Measurements from ENCODE around the gene POLDIP3.
"Not testable (repeated sequence)": the region's sequence is repeated elsewhere in the genome, so short reads cannot be mapped to it uniquely, and the experiment has no call there.

POLDIP3 gene

DNA sequence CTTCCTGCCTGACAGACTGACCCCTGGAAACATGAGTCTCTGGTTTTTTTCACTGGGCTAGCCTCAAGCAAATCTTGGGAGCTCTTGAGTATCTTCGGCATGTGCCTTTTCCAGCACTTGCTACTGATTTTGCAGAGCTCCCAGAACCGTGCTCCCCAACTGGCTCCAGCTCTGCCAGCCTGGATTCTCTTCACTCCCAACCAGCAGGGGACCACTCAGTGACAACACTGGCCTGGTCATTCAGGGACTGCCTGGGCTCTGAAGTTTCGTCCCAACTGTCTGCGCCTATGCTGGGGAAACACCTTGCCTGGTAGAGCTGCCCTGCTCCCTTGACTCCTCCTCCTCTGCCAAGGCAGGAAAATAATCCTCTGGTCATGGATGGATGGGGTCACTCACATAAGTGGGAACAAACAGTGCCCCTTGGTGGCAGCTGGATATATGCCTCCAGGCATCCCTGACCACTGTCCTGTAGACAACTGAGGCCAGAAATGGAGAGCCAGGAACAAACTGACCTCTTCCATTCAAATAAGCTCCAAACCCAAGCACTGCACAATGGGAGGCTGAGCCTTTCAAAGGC is 30.2 kb downstream of the POLDIP3 start:
- H3K4me3 ChIP-seq (ENCODE audit: low read depth, low read length): no peak overlapping the region
- TF ChIP-seq, protein P1, sequence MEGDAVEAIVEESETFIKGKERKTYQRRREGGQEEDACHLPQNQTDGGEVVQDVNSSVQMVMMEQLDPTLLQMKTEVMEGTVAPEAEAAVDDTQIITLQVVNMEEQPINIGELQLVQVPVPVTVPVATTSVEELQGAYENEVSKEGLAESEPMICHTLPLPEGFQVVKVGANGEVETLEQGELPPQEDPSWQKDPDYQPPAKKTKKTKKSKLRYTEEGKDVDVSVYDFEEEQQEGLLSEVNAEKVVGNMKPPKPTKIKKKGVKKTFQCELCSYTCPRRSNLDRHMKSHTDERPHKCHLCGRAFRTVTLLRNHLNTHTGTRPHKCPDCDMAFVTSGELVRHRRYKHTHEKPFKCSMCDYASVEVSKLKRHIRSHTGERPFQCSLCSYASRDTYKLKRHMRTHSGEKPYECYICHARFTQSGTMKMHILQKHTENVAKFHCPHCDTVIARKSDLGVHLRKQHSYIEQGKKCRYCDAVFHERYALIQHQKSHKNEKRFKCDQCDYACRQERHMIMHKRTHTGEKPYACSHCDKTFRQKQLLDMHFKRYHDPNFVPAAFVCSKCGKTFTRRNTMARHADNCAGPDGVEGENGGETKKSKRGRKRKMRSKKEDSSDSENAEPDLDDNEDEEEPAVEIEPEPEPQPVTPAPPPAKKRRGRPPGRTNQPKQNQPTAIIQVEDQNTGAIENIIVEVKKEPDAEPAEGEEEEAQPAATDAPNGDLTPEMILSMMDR (IDR thresholded peaks at IDR 0.05; ENCODE audit: low read depth, low read length, missing control alignments): no peak
- DNase-seq (ENCODE audit: low read depth): no peak

DNA sequence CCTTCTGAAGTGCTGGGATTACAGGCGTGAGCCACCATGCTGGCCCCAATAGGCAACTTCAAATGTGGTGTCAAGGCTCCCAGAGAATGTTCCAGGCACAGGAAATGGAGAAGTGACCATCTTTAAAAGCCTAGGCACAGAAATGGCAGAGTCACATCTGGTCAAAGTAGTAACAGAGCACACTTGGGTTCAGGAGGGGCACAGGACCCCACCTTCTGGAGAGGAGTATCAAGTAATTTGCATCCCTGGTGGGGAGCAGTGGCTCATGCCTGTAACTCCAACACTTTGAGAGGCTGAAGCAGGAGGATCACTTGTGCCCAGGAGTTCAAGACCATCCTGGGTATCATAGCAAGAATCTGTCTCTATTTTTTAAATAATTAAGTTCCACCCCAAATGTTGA is 31.7 kb downstream of the POLDIP3 start:
- DNase-seq (ENCODE audit: low read depth): no peak
- H3K4me3 ChIP-seq (ENCODE audit: low read depth, low read length): no peak overlapping the region
- TF ChIP-seq, protein P1 (IDR thresholded peaks at IDR 0.05; ENCODE audit: low read depth, low read length, missing control alignments): no peak

DNA sequence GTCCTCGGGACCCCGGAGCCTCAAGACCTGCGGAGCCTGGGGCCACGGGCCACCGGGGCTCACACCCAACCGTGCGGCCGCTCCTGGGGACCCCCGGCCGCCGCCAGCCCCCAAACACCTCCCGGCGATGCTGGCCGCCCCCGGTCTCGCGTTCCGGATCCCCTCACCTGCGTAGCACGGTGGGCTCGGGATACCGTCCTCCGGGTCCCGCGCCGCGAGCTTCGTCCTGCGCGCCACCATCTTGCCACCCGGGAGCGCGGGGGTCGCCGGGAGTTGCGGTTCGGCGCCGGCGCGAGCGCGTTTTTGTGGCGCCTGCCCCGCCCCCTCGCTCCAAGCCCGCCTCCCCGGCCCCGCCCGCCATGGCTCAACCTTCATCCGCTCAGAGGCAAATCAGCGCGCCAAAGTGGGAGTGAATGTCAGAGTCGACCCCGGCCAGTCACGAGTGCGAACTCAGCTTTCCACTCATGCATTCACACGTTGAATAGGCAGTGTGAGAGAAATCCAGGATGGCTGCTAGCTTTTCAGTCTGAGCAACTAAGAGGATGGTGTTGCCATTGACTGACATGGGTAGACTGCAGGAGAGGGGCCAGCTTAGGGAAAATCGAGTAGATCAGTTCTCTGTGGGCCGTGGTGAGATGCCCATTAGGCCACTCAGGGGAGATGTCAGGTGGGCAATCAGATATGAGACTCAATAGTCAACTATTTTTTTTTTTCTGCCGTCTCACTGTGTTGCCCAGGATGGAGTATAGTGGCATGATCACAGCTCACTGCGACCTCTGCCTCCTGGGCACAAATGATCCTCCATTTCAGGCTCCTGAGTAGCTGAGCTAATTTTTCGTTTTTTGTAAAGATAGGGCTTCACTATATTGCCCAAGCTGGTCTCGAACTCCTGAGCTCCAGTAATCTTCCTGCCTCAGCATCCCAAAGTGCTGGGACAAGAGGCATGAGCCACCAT is 32.6 kb downstream of the POLDIP3 start:
- DNase-seq (ENCODE audit: low read depth): peak; percentile 36
- H3K4me3 ChIP-seq (ENCODE audit: low read depth, low read length): peak overlapping the region; percentile 89
- TF ChIP-seq, protein P1 (IDR thresholded peaks at IDR 0.05; ENCODE audit: low read depth, low read length, missing control alignments): no peak

DNA sequence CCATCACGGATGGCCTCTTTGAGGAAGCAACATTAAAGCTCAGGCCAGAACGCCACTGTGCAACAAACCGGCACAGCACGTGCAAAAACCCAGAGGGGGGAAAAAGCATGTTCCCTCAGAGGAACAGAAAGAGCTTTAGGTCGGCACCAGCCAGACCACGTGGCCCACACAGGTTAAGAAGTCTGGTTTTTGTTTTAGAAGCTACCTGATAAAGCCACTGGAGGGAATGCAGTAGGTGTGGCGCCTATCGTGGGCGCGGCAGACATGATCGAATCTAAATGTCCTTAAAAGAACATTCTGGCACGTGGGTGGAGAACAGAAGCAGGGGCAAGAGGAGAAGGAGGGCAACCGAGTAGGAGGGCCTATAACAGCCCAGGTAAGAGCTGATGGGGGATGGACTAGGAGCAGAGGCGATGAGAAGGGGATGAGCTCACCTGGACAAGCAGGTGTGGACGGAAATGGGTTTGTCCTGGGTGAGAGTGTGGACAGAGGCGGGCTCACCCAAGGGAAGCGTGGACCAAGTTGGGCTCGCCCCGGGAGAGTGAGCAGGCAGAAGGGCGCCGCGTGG is 33.4 kb downstream of the POLDIP3 start:
- peak overlapping the region; percentile 89 for H3K4me3 ChIP-seq (ENCODE audit: low read depth, low read length)
- not testable (repeated sequence) for DNase-seq (ENCODE audit: low read depth)

DNA sequence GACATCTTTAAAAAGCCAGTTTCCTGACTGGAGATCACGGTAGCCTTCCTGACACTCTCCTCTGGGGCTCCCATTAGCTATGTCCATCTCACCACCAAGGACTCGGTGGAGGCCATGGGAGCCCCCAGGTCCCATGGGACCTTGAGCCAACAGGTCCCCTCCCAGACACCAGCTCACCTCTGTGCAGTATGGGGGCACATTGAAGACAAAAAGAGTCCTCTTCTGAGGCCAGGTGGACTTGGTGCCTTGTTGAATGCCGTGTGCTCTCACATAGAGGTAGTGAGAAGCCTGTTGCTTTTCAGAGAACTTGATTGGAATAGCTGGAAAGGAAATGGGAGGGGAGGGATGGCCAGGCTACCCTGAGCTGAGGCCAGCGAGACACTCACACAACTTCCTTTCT is 34.6 kb downstream of the POLDIP3 start:
- H3K4me3 ChIP-seq (ENCODE audit: low read depth, low read length); DNase-seq (ENCODE audit: low read depth): not testable (repeated sequence)

DNA sequence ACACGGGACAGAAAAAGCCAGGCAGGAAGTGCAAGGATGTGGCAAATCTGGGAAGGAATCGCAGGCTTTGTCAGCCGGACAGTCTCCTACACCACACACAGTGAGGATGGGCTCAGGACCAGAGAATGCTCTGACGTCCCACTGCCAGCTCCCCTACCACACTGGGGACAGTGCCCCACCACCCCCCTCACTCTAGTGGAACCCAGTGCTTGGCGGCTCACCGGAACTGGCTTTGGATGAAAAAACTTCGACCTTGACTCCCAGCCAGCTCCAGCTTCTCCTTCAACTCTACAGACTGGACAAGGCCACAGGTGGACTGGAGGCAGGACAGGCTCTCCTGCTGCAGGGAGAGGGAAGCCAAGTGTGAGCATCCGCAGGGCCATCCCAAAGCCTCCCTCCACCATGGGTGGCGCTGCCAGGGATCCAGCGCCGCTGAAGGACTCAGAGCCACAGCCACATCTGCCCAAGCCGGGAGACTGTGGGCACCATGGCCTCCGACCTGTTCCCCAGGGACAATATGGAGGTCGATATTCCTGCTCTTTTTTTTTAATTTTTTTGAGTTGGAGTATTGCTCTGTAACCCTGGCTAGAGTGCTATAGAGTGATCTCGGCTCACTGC is 37.0 kb downstream of the POLDIP3 start:
- no peak for DNase-seq (ENCODE audit: low read depth)
- TF ChIP-seq, protein P1 (IDR thresholded peaks at IDR 0.05; ENCODE audit: low read depth, low read length, missing control alignments): no peak
- no peak overlapping the region for H3K4me3 ChIP-seq (ENCODE audit: low read depth, low read length)

DNA sequence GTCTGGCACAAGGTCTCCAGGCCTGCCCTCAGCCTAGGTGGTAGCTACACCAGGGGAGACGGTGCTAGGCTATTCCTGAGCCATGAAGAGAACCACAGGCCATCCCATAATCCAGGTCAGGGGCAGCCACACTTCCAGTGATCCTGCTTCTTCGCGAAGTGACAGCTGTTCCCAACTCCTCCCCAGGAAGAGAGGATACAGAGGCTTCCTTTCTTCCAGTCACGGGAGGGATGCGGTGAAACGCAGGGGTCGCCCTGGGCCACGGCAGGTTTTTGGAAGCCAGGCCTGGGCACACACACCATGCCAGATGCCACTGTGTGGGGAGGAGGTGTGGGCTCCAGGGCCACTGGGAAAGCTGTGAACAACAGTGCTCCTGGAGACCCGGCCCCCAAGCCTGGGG is 37.5 kb downstream of the POLDIP3 start:
- H3K4me3 ChIP-seq (ENCODE audit: low read depth, low read length); DNase-seq (ENCODE audit: low read depth): not testable (repeated sequence)

DNA sequence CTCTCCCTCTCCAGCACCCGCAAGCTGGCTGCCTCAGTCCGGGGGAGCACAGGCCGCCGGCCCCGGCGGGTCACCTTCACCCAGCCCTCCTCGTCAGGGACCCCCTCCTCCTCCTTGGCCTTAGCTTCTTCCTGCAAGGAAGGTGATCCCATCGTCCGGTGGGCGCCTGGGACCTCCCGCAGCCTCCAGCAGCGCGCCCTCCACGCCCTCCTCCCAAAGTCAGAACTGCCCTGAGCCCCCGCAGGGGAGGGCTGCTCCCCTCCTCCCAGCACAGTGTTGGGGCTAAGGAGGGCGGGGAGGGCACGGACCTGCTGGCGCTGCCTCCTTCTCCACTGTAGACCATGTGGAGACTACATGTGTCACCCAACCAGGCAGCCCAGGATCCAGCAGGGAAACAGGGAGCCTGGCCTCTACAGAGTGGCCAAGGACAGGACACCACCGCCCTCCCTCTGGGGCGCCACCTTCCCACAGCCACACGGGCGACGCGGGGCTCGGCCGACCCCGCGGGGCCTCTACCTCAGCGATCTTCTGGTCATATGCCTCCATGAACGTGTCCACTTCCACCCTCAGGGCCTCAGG is 38.6 kb downstream of the POLDIP3 start:
- not testable (repeated sequence) for DNase-seq (ENCODE audit: low read depth); H3K4me3 ChIP-seq (ENCODE audit: low read depth, low read length)

DNA sequence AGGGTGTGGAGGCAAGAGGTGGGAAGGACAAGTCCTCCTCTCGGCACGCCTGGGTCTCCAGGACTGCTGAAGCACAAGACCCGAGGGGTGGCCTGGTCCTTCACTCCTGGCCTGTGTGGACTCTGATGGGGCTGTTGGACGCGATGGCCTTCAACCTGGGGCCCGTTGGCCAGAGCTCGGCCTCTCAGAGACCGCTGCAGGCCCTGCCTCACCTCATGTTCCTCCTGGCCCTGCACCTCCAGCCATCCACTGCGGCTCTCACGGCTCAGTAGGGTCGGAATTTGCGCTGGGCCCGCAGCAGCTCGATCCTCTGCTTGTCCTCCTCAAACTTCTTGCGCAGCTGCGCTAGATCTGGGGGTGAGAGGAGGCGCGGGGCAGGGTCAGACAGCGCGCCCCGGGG is 40.2 kb downstream of the POLDIP3 start:
- H3K4me3 ChIP-seq (ENCODE audit: low read depth, low read length); DNase-seq (ENCODE audit: low read depth): not testable (repeated sequence)

DNA sequence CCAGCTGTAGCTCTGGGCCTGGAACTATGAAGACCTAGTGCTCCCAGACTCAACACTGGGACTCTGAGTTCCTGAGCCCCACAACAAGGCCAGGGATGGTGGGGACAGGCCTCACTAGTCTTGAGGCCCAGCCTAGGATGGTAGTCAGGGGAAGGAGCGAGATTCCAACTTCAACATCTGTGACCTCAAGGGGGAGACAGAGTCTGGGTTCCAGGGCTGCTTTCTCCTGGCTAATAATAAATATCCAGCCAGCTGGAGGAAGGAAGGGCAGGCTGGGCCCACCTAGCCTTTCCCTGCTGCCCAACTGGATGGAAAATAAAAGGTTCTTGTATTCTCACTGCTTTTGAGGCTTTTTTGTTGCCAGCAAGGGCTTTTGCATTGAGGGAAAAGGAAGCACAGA is 40.6 kb downstream of the POLDIP3 start:
- DNase-seq (ENCODE audit: low read depth); H3K4me3 ChIP-seq (ENCODE audit: low read depth, low read length): not testable (repeated sequence)

DNA sequence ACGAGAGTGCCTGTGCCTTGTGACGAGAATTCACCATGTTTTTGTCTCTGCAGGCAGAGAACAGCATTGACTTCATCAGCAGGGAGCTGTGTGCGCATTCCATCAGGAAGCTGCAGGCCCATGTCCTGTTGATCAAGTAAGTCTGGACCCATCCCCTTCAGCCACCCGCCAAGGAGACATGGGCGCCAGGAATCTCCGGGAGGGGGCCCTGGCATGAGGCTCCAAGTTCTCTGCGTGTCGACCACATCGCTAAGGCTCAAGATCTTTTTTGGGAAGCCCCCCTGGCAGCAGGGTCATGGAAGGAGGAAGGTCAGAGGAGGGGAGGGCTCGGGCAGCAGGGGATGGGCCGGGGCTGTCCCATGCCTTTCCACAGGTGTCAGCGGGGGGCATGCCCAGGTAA is 43.6 kb downstream of the POLDIP3 start:
- not testable (repeated sequence) for H3K4me3 ChIP-seq (ENCODE audit: low read depth, low read length); DNase-seq (ENCODE audit: low read depth)

DNA sequence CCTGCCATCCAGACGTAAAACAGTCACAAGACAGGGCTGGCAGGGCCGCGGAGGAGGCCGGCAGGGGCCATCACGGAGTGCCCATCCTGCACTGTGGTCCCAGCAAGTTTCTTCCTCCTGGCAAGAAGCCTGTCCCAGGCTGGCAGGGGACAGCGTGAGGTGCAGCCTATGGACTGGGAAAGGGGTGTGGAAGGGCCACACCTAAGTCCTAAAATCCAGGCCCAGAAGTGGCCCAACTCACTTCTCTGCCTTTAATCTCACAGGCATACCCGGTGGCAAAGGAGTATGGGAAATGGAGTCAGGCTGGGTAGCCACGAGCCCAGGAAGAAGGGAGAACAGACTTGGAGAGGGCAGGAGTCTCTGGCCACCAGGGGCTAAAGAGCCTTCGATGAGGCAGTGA is 44.1 kb downstream of the POLDIP3 start:
- not testable (repeated sequence) for DNase-seq (ENCODE audit: low read depth); H3K4me3 ChIP-seq (ENCODE audit: low read depth, low read length)

DNA sequence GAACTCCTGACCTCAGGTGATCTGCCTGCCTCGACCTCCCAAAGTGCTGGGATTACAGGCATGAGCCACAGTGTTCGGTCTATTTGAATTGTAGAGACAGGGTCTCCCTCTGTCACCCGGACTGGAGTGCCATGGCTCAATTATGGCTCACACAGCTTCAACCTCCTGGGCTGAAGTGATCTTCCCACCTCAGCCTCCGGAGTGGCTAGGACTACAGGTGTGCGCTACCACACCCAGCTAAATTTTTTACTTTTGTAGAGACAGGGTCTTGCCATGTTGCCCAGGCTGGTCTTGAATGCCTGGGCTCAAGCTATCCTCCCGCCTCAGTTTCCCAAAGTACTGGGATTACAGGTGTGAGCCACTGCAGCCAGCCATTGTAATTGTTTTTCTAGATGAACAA is 46.7 kb downstream of the POLDIP3 start:
- H3K4me3 ChIP-seq (ENCODE audit: low read depth, low read length); DNase-seq (ENCODE audit: low read depth): not testable (repeated sequence)
